ENCODE measurements around the gene TMEM242.

DNA sequence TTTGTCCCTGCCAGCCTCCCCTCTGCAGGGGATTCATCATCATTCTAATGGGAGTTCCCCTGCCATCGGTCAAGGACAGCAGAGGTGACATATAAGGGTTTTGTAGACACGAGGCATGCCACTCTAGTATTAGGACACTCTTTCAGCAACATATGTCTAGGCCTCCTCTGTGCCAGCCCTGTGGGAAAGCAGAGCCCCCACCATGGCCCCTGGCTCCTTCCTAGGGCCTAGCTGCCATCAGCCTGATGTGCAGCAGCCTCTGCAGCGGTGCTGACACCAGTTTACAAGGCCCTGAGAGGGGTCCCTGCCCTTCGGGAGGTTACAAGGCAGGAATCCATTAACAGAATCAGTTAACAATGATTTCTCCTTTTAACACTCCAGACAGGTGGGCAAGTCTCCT is 32.5 kb downstream of the TMEM242 start:
- TF ChIP-seq, protein P1, sequence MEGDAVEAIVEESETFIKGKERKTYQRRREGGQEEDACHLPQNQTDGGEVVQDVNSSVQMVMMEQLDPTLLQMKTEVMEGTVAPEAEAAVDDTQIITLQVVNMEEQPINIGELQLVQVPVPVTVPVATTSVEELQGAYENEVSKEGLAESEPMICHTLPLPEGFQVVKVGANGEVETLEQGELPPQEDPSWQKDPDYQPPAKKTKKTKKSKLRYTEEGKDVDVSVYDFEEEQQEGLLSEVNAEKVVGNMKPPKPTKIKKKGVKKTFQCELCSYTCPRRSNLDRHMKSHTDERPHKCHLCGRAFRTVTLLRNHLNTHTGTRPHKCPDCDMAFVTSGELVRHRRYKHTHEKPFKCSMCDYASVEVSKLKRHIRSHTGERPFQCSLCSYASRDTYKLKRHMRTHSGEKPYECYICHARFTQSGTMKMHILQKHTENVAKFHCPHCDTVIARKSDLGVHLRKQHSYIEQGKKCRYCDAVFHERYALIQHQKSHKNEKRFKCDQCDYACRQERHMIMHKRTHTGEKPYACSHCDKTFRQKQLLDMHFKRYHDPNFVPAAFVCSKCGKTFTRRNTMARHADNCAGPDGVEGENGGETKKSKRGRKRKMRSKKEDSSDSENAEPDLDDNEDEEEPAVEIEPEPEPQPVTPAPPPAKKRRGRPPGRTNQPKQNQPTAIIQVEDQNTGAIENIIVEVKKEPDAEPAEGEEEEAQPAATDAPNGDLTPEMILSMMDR (IDR thresholded peaks at IDR 0.05; ENCODE audit: poor library complexity, severe bottlenecking), result no peak
- TF ChIP-seq POLR2AphosphoS5 (IDR thresholded peaks at IDR 0.05), result no peak
- TF ChIP-seq, protein P2, sequence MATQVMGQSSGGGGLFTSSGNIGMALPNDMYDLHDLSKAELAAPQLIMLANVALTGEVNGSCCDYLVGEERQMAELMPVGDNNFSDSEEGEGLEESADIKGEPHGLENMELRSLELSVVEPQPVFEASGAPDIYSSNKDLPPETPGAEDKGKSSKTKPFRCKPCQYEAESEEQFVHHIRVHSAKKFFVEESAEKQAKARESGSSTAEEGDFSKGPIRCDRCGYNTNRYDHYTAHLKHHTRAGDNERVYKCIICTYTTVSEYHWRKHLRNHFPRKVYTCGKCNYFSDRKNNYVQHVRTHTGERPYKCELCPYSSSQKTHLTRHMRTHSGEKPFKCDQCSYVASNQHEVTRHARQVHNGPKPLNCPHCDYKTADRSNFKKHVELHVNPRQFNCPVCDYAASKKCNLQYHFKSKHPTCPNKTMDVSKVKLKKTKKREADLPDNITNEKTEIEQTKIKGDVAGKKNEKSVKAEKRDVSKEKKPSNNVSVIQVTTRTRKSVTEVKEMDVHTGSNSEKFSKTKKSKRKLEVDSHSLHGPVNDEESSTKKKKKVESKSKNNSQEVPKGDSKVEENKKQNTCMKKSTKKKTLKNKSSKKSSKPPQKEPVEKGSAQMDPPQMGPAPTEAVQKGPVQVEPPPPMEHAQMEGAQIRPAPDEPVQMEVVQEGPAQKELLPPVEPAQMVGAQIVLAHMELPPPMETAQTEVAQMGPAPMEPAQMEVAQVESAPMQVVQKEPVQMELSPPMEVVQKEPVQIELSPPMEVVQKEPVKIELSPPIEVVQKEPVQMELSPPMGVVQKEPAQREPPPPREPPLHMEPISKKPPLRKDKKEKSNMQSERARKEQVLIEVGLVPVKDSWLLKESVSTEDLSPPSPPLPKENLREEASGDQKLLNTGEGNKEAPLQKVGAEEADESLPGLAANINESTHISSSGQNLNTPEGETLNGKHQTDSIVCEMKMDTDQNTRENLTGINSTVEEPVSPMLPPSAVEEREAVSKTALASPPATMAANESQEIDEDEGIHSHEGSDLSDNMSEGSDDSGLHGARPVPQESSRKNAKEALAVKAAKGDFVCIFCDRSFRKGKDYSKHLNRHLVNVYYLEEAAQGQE (IDR thresholded peaks at IDR 0.05; ENCODE audit: borderline replicate concordance), result no peak
